GM23338 (cell line): ENCODE results near the gene CARD9. TPM values are rescaled to one million over a fixed set of nuclear protein-coding genes. Genes with fewer than 3 reads are reported as not detected.
"Not testable (repeated sequence)": the region's sequence is repeated elsewhere in the genome, so short reads cannot be mapped to it uniquely, and the experiment has no call there.

ENCODE experiments used
- ATAC-seq: fragments of 200-7000 bp; cut with Tn5 transposase; 3 replicates; pipeline ENCODE4 v1.9.1; 2020
- DNase-seq: peaks from one replicate; pipeline ENCODE4 v3.0.0-alpha.2; 2015; ENCODE audit warnings: low spot score
- H2AFZ ChIP-seq: fragments of 200-600 bp; sonication (generic); 2 replicates; pipeline ENCODE4 v1.8.0; 2016; ENCODE audit warnings: antibody characterized with exemption, mild to moderate bottlenecking, moderate library complexity
- H3F3A ChIP-seq: fragments of 200-600 bp; sonication (generic); replicated peaks from 2 replicates; pipeline ENCODE4 v1.8.0; 2017; ENCODE audit warnings: antibody characterized with exemption, mixed run types, low read depth
- H3K27ac ChIP-seq: fragments of 200-600 bp; sonication (generic); 2 replicates; pipeline ENCODE4 v1.6.1; 2016; ENCODE audit warnings: low read depth
- H3K27me3 ChIP-seq: fragments of 200-600 bp; sonication (generic); 2 replicates; pipeline ENCODE4 v1.8.0; 2016; ENCODE audit warnings: mild to moderate bottlenecking, mixed run types, moderate library complexity; ENCODE audit not compliant: insufficient read depth
- H3K36me3 ChIP-seq: fragments of 200-600 bp; sonication (generic); 2 replicates; pipeline ENCODE4 v1.8.0; 2016; ENCODE audit warnings: mild to moderate bottlenecking; ENCODE audit not compliant: insufficient read depth
- H3K4me1 ChIP-seq: fragments of 200-600 bp; sonication (generic); 2 replicates; pipeline ENCODE4 v1.8.0; 2016; ENCODE audit warnings: mild to moderate bottlenecking, moderate library complexity; ENCODE audit not compliant: insufficient read depth
- H3K4me2 ChIP-seq: fragments of 200-600 bp; sonication (generic); 2 replicates; pipeline ENCODE4 v1.7.1; 2017; ENCODE audit warnings: mixed run types
- H3K4me3 ChIP-seq: fragments of 200-600 bp; sonication (generic); 2 replicates; pipeline ENCODE4 v1.6.1; 2016; ENCODE audit warnings: mixed run types
- H3K79me2 ChIP-seq: fragments of 200-600 bp; sonication (generic); replicated peaks from 2 replicates; pipeline ENCODE4 v1.8.0; 2017; ENCODE audit warnings: mild to moderate bottlenecking; ENCODE audit not compliant: insufficient read depth
- H3K9me2 ChIP-seq: fragments of 200-600 bp; sonication (generic); 2 replicates; pipeline ENCODE4 v1.8.0; 2017; ENCODE audit not compliant: insufficient read depth
- H4K20me1 ChIP-seq: fragments of 200-600 bp; sonication (generic); replicated peaks from 2 replicates; pipeline ENCODE4 v1.8.0; 2017; ENCODE audit warnings: mild to moderate bottlenecking; ENCODE audit not compliant: insufficient read depth
- H3K27ac Mint-ChIP-seq: 2 replicates; pipeline ENCODE4 v1.8.0; 2020; ENCODE audit warnings: inconsistent platforms, mild to moderate bottlenecking, moderate library complexity, mixed read lengths
- H3K27me3 Mint-ChIP-seq: 3 replicates; pipeline ENCODE4 v1.8.0; 2022; ENCODE audit warnings: low read depth, mild to moderate bottlenecking, moderate library complexity, mixed read lengths, inconsistent platforms; ENCODE audit not compliant: insufficient read depth, poor library complexity
- H3K36me3 Mint-ChIP-seq: 3 replicates; pipeline ENCODE4 v1.8.0; 2021; ENCODE audit warnings: low read depth, mild to moderate bottlenecking, inconsistent platforms, moderate library complexity, mixed read lengths
- H3K4me1 Mint-ChIP-seq: 3 replicates; pipeline ENCODE4 v1.8.0; 2020; ENCODE audit warnings: mild to moderate bottlenecking, inconsistent platforms, mixed read lengths
- H3K4me3 Mint-ChIP-seq: 3 replicates; pipeline ENCODE4 v1.8.0; 2021; ENCODE audit warnings: moderate library complexity, mild to moderate bottlenecking, inconsistent platforms, mixed read lengths
- H3K9me3 Mint-ChIP-seq: 3 replicates; pipeline ENCODE4 v1.8.0; 2020; ENCODE audit warnings: moderate library complexity, mild to moderate bottlenecking, inconsistent platforms, mixed read lengths
- CREB1 ChIP-seq: fragments of 250-450 bp; sonication (Bioruptor Pico); IDR thresholded peaks from 2 replicates; pipeline ENCODE4 v1.5.0; 2020; ENCODE audit warnings: low read depth, mild to moderate bottlenecking, moderate library complexity
- EZH2 ChIP-seq: fragments of 200-600 bp; sonication (generic); IDR thresholded peaks from one replicate; pipeline ENCODE4 v1.8.0; 2017; ENCODE audit warnings: antibody characterized with exemption, mild to moderate bottlenecking, low read depth; ENCODE audit not compliant: unreplicated experiment
- EZH2phosphoT487 ChIP-seq: fragments of 200-600 bp; sonication (generic); IDR thresholded peaks from one replicate; pipeline ENCODE4 v1.8.1; 2018; ENCODE audit warnings: antibody characterized with exemption; ENCODE audit not compliant: unreplicated experiment
- NANOG ChIP-seq: IDR thresholded peaks from 2 replicates; pipeline ENCODE4 v1.6.1; 2016; ENCODE audit warnings: antibody characterized with exemption, borderline replicate concordance
- POLR2AphosphoS5 ChIP-seq: IDR thresholded peaks from 2 replicates; pipeline ENCODE4 v1.6.1; 2016; ENCODE audit warnings: antibody characterized with exemption, low read depth
- STAT1 ChIP-seq: IDR thresholded peaks from one replicate; pipeline ENCODE4 v1.6.1; 2016; ENCODE audit warnings: antibody characterized with exemption; ENCODE audit not compliant: unreplicated experiment
- ZNF114 ChIP-seq: fragments of 250-450 bp; sonication (Bioruptor Pico); IDR thresholded peaks from 2 replicates; pipeline ENCODE4 v1.5.0; 2020; ENCODE audit warnings: mild to moderate bottlenecking, moderate library complexity
- ZNF331 ChIP-seq: fragments of 250-450 bp; sonication (Bioruptor Pico); IDR thresholded peaks from 2 replicates; pipeline ENCODE4 v1.5.0; 2020; ENCODE audit warnings: low read depth, mild to moderate bottlenecking, moderate library complexity
- polyA plus RNA-seq: library from polyadenylated mRNA; unstranded; fragments of >200 nt; fragmentation: Nextera tagmentation; extraction: Ambion mirVana; gene quantifications from 2 replicates; pipeline ENCODE4 v1.2.1, GENCODE V29; 2016
- total RNA-seq: library from RNA; depleted of rRNA; stranded (reverse); fragments of >200 nt; shearing (Covaris generic); gene quantifications from 2 replicates; pipeline ENCODE4 v1.2.3, GENCODE V29; 2014
- TF ChIP-seq, protein P1 (sequence below): IDR thresholded peaks from one replicate; pipeline ENCODE4 v1.6.1; 2018; ENCODE audit warnings: antibody characterized with exemption; ENCODE audit not compliant: unreplicated experiment
- TF ChIP-seq, protein P2 (sequence below), 2 experiments: fragments of 200-600 bp in 1 of 2; sonication (generic) in 1 of 2; conservative IDR thresholded peaks; 2 replicates each; pipeline versions ENCODE4 v1.5.1 to v1.6.1; 2016 to 2017; ENCODE audit warnings: antibody characterized with exemption in 2 of 2, low read depth in 2 of 2, mild to moderate bottlenecking in 2 of 2, moderate library complexity in 1 of 2

Gene CARD9
- total and polyA plus RNA-seq, 2 experiments from 2014 or later, result 0.49 to 0.63 TPM

DNA sequence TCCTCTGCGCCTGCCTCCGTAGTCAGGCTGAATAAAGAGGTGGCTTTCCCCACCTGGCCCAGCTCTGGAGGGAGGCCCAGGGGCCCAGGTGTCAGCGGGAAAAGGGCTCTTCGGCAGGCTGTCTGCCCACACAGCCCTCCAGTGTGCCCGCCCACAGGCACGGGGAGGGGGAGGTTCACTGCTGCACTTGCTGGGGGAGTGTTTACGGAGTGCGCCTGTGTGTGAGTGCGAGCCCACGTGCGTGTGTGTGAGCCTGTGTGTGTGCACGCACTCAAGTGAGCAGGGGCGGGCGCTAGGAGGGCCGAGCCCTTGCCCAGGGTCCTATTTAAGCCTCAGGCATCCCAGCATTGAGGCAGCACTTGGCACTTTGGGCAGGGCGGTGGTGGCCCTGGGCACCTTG lies 20.8 kb downstream of the CARD9 start:
- Histone ChIP-seq H3K4me3 (no peak overlapping the region), H2AFZ (no peak overlapping the region), H3K4me1 (no peaks in the 10 kb centered on the region), H3K4me2 (no peak overlapping the region), H3K27ac (no peak overlapping the region), H3K9me2 (no peaks in the 10 kb centered on the region), H4K20me1 (no peaks in the 10 kb centered on the region), H3K27me3 (no peaks in the 10 kb centered on the region), H3K36me3 (no peaks in the 10 kb centered on the region), H3K79me2 (no peaks in the 10 kb centered on the region), H3F3A (no peaks in the 10 kb centered on the region)
- H3K4me1 Mint-ChIP-seq, result no peaks in the 10 kb centered on the region
- TF ChIP-seq EZH2phosphoT487 (no peak), EZH2 (no peak), NANOG (no peak), POLR2AphosphoS5 (no peak), ZNF331 (CRISPR knock-in tag) (no peak)
- TF ChIP-seq, protein P1, sequence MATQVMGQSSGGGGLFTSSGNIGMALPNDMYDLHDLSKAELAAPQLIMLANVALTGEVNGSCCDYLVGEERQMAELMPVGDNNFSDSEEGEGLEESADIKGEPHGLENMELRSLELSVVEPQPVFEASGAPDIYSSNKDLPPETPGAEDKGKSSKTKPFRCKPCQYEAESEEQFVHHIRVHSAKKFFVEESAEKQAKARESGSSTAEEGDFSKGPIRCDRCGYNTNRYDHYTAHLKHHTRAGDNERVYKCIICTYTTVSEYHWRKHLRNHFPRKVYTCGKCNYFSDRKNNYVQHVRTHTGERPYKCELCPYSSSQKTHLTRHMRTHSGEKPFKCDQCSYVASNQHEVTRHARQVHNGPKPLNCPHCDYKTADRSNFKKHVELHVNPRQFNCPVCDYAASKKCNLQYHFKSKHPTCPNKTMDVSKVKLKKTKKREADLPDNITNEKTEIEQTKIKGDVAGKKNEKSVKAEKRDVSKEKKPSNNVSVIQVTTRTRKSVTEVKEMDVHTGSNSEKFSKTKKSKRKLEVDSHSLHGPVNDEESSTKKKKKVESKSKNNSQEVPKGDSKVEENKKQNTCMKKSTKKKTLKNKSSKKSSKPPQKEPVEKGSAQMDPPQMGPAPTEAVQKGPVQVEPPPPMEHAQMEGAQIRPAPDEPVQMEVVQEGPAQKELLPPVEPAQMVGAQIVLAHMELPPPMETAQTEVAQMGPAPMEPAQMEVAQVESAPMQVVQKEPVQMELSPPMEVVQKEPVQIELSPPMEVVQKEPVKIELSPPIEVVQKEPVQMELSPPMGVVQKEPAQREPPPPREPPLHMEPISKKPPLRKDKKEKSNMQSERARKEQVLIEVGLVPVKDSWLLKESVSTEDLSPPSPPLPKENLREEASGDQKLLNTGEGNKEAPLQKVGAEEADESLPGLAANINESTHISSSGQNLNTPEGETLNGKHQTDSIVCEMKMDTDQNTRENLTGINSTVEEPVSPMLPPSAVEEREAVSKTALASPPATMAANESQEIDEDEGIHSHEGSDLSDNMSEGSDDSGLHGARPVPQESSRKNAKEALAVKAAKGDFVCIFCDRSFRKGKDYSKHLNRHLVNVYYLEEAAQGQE, result no peak
- H3K27ac Mint-ChIP-seq, result no peak overlapping the region
- H3K9me3 Mint-ChIP-seq, result no peaks in the 10 kb centered on the region; the same call in 2 of the 3 replicates
- peaks cover 12% of the 10 kb centered on the region for H3K27me3 Mint-ChIP-seq
- H3K36me3 Mint-ChIP-seq, result no peaks in the 10 kb centered on the region
- ATAC-seq, result no peak
- no peak for DNase-seq
- no peak overlapping the region for H3K4me3 Mint-ChIP-seq

DNA sequence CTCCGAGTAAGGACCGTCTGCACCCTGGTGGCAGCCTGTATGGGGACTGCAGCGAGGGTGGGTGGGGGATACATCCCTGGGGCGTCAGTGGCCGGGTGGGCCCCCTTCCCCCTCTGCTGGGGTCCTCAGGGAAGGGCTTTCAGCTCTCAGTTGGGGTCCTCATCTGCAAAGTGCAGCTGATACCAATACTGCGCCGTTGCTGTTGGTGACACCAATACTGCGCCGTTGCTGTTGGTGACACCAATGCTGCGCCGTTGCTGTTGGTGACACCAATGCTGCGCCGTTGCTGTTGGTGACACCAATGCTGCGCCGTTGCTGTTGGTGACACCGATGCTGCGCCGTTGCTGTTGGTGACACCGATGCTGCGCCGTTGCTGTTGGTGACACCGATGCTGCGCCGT lies 21.6 kb downstream of the CARD9 start:
- not testable (repeated sequence) for H3K4me2 ChIP-seq, ATAC-seq, H3K36me3 ChIP-seq, H3K4me3 ChIP-seq, H3K27me3 ChIP-seq, H3K36me3 Mint-ChIP-seq, H3K27ac ChIP-seq, H3K79me2 ChIP-seq, H3K4me1 Mint-ChIP-seq, H3K4me1 ChIP-seq, DNase-seq, H3K4me3 Mint-ChIP-seq, H3F3A ChIP-seq, H3K27ac Mint-ChIP-seq, H2AFZ ChIP-seq, H4K20me1 ChIP-seq, H3K9me3 Mint-ChIP-seq, H3K9me2 ChIP-seq
- H3K27me3 Mint-ChIP-seq, result peaks cover 14% of the 10 kb centered on the region

DNA sequence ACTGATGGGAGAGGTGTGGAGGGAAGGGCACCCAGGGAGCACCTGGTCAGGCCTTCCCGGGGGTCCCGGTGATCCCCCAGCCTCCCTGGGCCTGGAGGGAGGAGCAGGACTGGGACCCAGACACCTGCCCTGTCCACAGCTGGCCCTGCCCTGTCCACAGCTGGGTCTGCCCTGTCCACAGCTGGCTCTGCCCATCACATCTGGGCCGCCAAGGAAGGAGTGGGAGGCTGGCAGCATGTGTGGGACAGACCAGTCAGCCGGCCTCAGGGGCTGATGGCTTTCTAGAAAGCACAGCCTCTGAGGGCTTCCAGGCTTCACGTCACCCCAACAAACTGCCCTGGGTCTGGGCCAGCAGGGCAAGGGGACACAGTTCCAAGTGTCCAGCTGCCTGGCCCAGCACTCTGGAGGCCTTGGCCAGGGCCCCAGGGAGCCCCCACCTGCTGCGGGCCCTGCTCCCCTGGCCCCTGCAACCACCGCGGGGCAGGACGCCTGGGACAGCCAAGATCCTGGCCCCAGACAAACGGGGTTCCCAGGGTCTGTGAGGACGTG lies 22.1 kb downstream of the CARD9 start:
- no peak overlapping the region for H3K4me2 ChIP-seq
- TF ChIP-seq ZNF331 (CRISPR knock-in tag) (no peak), NANOG (no peak), CREB1 (CRISPR knock-in tag) (no peak), ZNF114 (no peak), POLR2AphosphoS5 (no peak), STAT1 (no peak), EZH2phosphoT487 (no peak)
- TF ChIP-seq, protein P1, result no peak
- TF ChIP-seq, protein P2, sequence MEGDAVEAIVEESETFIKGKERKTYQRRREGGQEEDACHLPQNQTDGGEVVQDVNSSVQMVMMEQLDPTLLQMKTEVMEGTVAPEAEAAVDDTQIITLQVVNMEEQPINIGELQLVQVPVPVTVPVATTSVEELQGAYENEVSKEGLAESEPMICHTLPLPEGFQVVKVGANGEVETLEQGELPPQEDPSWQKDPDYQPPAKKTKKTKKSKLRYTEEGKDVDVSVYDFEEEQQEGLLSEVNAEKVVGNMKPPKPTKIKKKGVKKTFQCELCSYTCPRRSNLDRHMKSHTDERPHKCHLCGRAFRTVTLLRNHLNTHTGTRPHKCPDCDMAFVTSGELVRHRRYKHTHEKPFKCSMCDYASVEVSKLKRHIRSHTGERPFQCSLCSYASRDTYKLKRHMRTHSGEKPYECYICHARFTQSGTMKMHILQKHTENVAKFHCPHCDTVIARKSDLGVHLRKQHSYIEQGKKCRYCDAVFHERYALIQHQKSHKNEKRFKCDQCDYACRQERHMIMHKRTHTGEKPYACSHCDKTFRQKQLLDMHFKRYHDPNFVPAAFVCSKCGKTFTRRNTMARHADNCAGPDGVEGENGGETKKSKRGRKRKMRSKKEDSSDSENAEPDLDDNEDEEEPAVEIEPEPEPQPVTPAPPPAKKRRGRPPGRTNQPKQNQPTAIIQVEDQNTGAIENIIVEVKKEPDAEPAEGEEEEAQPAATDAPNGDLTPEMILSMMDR (conservative IDR thresholded peaks at IDR 0.05; ENCODE audit: low read depth in 2 of 2), result no peak

More for the DNA sequence above, 22.1 kb downstream of the CARD9 start:
- Histone ChIP-seq H3K4me1 (no peaks in the 10 kb centered on the region; the same call in 1 of the 2 replicates), H4K20me1 (no peaks in the 10 kb centered on the region), H2AFZ (no peak overlapping the region), H3F3A (no peaks in the 10 kb centered on the region), H3K79me2 (no peaks in the 10 kb centered on the region), H3K9me2 (no peaks in the 10 kb centered on the region), H3K36me3 (no peaks in the 10 kb centered on the region), H3K27me3 (no peaks in the 10 kb centered on the region), H3K4me3 (no peak overlapping the region), H3K27ac (no peak overlapping the region)
- DNase-seq, result no peak
- no peak for ATAC-seq
- H3K27ac Mint-ChIP-seq, result no peak overlapping the region
- H3K4me3 Mint-ChIP-seq, result no peak overlapping the region
- no peaks in the 10 kb centered on the region; the same call in 1 of the 3 replicates for H3K9me3 Mint-ChIP-seq
- peaks cover 14% of the 10 kb centered on the region for H3K27me3 Mint-ChIP-seq
- H3K4me1 Mint-ChIP-seq, result no peaks in the 10 kb centered on the region
- H3K36me3 Mint-ChIP-seq, result no peaks in the 10 kb centered on the region
